Smooth muscle cell (in vitro differentiated cells): ENCODE results near the gene LTB. TPM values are rescaled to one million over a fixed set of nuclear protein-coding genes. Genes with fewer than 3 reads are reported as not detected.

Experiments
- DNase-seq: peaks from one replicate; lab custom pipeline; 2025; ENCODE audit not compliant: unreplicated experiment; lab: John Stamatoyannopoulos, UW
- H2AFZ ChIP-seq: fragments of 200-600 bp; sonication (generic); 2 replicates; pipeline ENCODE4 v1.6.0; 2016; ENCODE audit warnings: antibody characterized with exemption, low read depth, mild to moderate bottlenecking
- H3F3A ChIP-seq: fragments of 200-600 bp; sonication (generic); 2 replicates; pipeline ENCODE4 v1.6.0; 2017; ENCODE audit warnings: antibody characterized with exemption, low read depth
- H3K27ac ChIP-seq: fragments of 200-600 bp; sonication (generic); 2 replicates; pipeline ENCODE4 v1.5.1; 2016; ENCODE audit warnings: low read depth, mild to moderate bottlenecking
- H3K27me3 ChIP-seq: fragments of 200-600 bp; sonication (generic); 2 replicates; pipeline ENCODE4 v1.6.1; 2016; ENCODE audit warnings: low read depth, mild to moderate bottlenecking
- H3K36me3 ChIP-seq: fragments of 200-600 bp; sonication (generic); 2 replicates; pipeline ENCODE4 v1.5.1; 2016; ENCODE audit warnings: low read depth
- H3K4me1 ChIP-seq: fragments of 200-600 bp; sonication (generic); 2 replicates; pipeline ENCODE4 v1.5.1; 2016; ENCODE audit warnings: low read depth
- H3K4me2 ChIP-seq: fragments of 200-600 bp; sonication (generic); 2 replicates; pipeline ENCODE4 v1.6.0; 2016; ENCODE audit warnings: mild to moderate bottlenecking
- H3K4me3 ChIP-seq: fragments of 200-600 bp; sonication (generic); 2 replicates; pipeline ENCODE4 v1.5.1; 2016; ENCODE audit warnings: mild to moderate bottlenecking
- H3K79me2 ChIP-seq: fragments of 200-600 bp; sonication (generic); 2 replicates; pipeline ENCODE4 v1.6.0; 2016; ENCODE audit warnings: low read depth, mild to moderate bottlenecking
- H3K9ac ChIP-seq: fragments of 200-600 bp; sonication (generic); 2 replicates; pipeline ENCODE4 v1.6.0; 2016; ENCODE audit warnings: low read depth
- H3K9me3 ChIP-seq: fragments of 200-600 bp; sonication (generic); replicated peaks from 2 replicates; pipeline ENCODE4 v1.5.1; 2016; ENCODE audit warnings: low read depth
- H4K20me1 ChIP-seq: fragments of 200-600 bp; sonication (generic); 2 replicates; pipeline ENCODE4 v1.6.0; 2016; ENCODE audit warnings: low read depth
- CTCF ChIP-seq: fragments of 200-600 bp; sonication (generic); IDR thresholded peaks from 2 replicates; pipeline ENCODE4 v1.5.1; 2017; ENCODE audit warnings: borderline replicate concordance, mild to moderate bottlenecking, antibody characterized with exemption; ENCODE audit not compliant: insufficient read depth, poor library complexity, severe bottlenecking
- WGBS: methylation state at CpG from one replicate; pipeline ENCODE4 v1.1.7; 2016; ENCODE audit warnings: low lambda C conversion rate; 5-methylcytosine and 5-hydroxymethylcytosine counted together
- polyA plus RNA-seq: library from polyadenylated mRNA; unstranded; fragments of >200 nt; fragmentation: Nextera tagmentation; extraction: Ambion mirVana; gene quantifications from 2 replicates; pipeline ENCODE4 v1.2.1, GENCODE V29; 2016
- total RNA-seq: library from RNA; depleted of rRNA; stranded (reverse); fragments of >200 nt; gene quantifications from 2 replicates; pipeline ENCODE4 v1.2.3, GENCODE V29; 2014

Gene LTB
- total and polyA plus RNA-seq, 2 experiments from 2014 or later: 0.75 TPM; not detected in 1

- no peaks in the 10 kb centered on the region for H3K9me3 ChIP-seq
- peaks cover 90% of the 10 kb centered on the region for H4K20me1 ChIP-seq
- 94% methylated on average over 10 of the region's 10 CpGs for WGBS
- H3K79me2 ChIP-seq: peaks cover 64% of the 10 kb centered on the region
- no peak overlapping the region for H3K9ac ChIP-seq
- H3F3A ChIP-seq: peaks cover 30% of the 10 kb centered on the region
- no peak overlapping the region for H3K4me3 ChIP-seq
- no peak for DNase-seq
- H3K4me1 ChIP-seq: peaks cover 9% of the 10 kb centered on the region
- TF ChIP-seq CTCF: no peak
- no peak overlapping the region for H2AFZ ChIP-seq
- no peaks in the 10 kb centered on the region for H3K27me3 ChIP-seq
- no peak overlapping the region for H3K27ac ChIP-seq
- no peak overlapping the region for H3K4me2 ChIP-seq
- H3K36me3 ChIP-seq: peaks cover 24% of the 10 kb centered on the region
Measured at GRCh38 chr6:31626952-31627351, 44.7 kb upstream of the LTB start.

GRCh38 chr6:31624070-31624469 is 41.8 kb upstream of the LTB start:
- WGBS: over 99% methylated on average over 10 of the region's 10 CpGs
- H3K4me3 ChIP-seq: no peak overlapping the region
- no peak overlapping the region for H2AFZ ChIP-seq
- H3F3A ChIP-seq: peaks cover 20% of the 10 kb centered on the region
- no peak overlapping the region for H3K4me2 ChIP-seq
- peaks cover 23% of the 10 kb centered on the region for H3K36me3 ChIP-seq
- TF ChIP-seq CTCF: no peak
- peaks cover 13% of the 10 kb centered on the region for H3K4me1 ChIP-seq
- H3K9me3 ChIP-seq: no peaks in the 10 kb centered on the region
- H3K27ac ChIP-seq: no peak overlapping the region
- H3K27me3 ChIP-seq: no peaks in the 10 kb centered on the region
- H3K9ac ChIP-seq: no peak overlapping the region
- H4K20me1 ChIP-seq: peaks cover 79% of the 10 kb centered on the region
- peaks cover 71% of the 10 kb centered on the region for H3K79me2 ChIP-seq
- DNase-seq: no peak

GRCh38 chr6:31622684-31623091 is 40.5 kb upstream of the LTB start:
- 68% methylated on average over 10 of the region's 10 CpGs for WGBS
- peak overlapping the region; percentile 85 for H3K4me3 ChIP-seq

More at GRCh38 chr6:31622684-31623091, 40.5 kb upstream of the LTB start:
- no peaks in the 10 kb centered on the region for H3K27me3 ChIP-seq
- peaks cover 66% of the 10 kb centered on the region for H4K20me1 ChIP-seq
- peaks cover 13% of the 10 kb centered on the region for H3K36me3 ChIP-seq
- no peak for TF ChIP-seq CTCF
- no peaks in the 10 kb centered on the region for H3K9me3 ChIP-seq
- H3F3A ChIP-seq: peaks cover 11% of the 10 kb centered on the region
- no peak overlapping the region for H2AFZ ChIP-seq
- peaks cover 66% of the 10 kb centered on the region for H3K79me2 ChIP-seq
- peak overlapping the region; percentile 97 for H3K4me2 ChIP-seq
- H3K9ac ChIP-seq: no peak overlapping the region
- peaks cover 13% of the 10 kb centered on the region for H3K4me1 ChIP-seq
- peak overlapping the region; percentile 98 for H3K27ac ChIP-seq
- DNase-seq: no peak
